Activated CD4-positive, alpha-beta T cell treated with anti-CD3 and anti-CD28 coated beads, Interleukin-2, amount 50 U/mL, for 24 hours (primary cell): ENCODE measurements around the gene CLOCK.
A peak's percentile ranks its signal among the peaks of the same experiment; 100 is the strongest.
"Not testable (repeated sequence)": the region's sequence is repeated elsewhere in the genome, so short reads cannot be mapped to it uniquely, and the experiment has no call there.

Source experiments
- DNase-seq, 2 donors: peaks; one replicate each; pipeline ENCODE4 v3.0.0-alpha.2; 2020; ENCODE audit warnings: low read depth in 1 of 2, low spot score in 1 of 2

CLOCK gene

GRCh38 chr4:55546756-55547465 is at the start of gene CLOCK:
Gene CLOCK, minus strand, starts transcription at chr4:55546909. Its CDS starts 64,124 bp downstream, at chr4:55482785.
- peak; percentile 76 to 78 for DNase-seq

GRCh38 chr4:55592014-55592413 is 45.3 kb upstream of the CLOCK start, which contains the start of gene PDCL2:
Gene PDCL2, minus strand, starts transcription at chr4:55592245. Its CDS starts 136 bp downstream, at chr4:55592109.
- DNase-seq, result no peak

GRCh38 chr4:55588160-55588559 is 41.5 kb upstream of the CLOCK start:
- DNase-seq, result no peak

- not testable (repeated sequence) for DNase-seq
These were observed 36.1 kb upstream of the CLOCK start for GRCh38 chr4:55582773-55583172.

- DNase-seq, result no peak
These were observed 31.8 kb upstream of the CLOCK start for GRCh38 chr4:55578341-55579010.

- DNase-seq, result no peak
These were observed 28.8 kb upstream of the CLOCK start for GRCh38 chr4:55575513-55575912.

- DNase-seq, result no peak
These were observed 27.5 kb upstream of the CLOCK start for GRCh38 chr4:55574252-55574651.

- DNase-seq, result no peak
These were observed 25.1 kb upstream of the CLOCK start for GRCh38 chr4:55571806-55572205.

GRCh38 chr4:55568905-55569504 is 22.3 kb upstream of the CLOCK start:
- no peak for DNase-seq

GRCh38 chr4:55561889-55562288 is 15.2 kb upstream of the CLOCK start:
- no peak for DNase-seq

GRCh38 chr4:55560096-55560495 is 13.4 kb upstream of the CLOCK start:
- DNase-seq, result no peak

- no peak for DNase-seq
These were observed 7.8 kb upstream of the CLOCK start for GRCh38 chr4:55554453-55555030.

- DNase-seq, result no peak
These were observed 6.9 kb upstream of the CLOCK start for GRCh38 chr4:55553441-55554201.

- not testable (repeated sequence) for DNase-seq
These were observed 5.3 kb upstream of the CLOCK start for GRCh38 chr4:55551964-55552363.

- no peak for DNase-seq
These were observed 3.2 kb upstream of the CLOCK start for GRCh38 chr4:55549888-55550287.

GRCh38 chr4:55547918-55548317 is 1.2 kb upstream of the CLOCK start:
- DNase-seq, result no peak

GRCh38 chr4:55547466-55547770 is 709 bp upstream of the CLOCK start:
- DNase-seq, result no peak

GRCh38 chr4:55546506-55546755 is 278 bp downstream of the CLOCK start:
- DNase-seq, result peak in 1 of 2 donors; percentile 39

- DNase-seq, result peak; percentile 25 to 39
These were observed 836 bp downstream of the CLOCK start for GRCh38 chr4:55545641-55546505.

GRCh38 chr4:55545151-55545550 is 1.6 kb downstream of the CLOCK start:
- DNase-seq, result no peak

- no peak for DNase-seq
These were observed 2.9 kb downstream of the CLOCK start for GRCh38 chr4:55543858-55544257.
